Measurements from ENCODE around the gene ZHX3.

GRCh38 chr20:41320441-41320840 lies 2.9 kb upstream of the ZHX3 start:
- TF ChIP-seq CTCF (IDR thresholded peaks at IDR 0.05) (no peak), POLR2A (IDR thresholded peaks at IDR 0.05) (no peak)
